GM18498 (cell line): ENCODE measurements around the gene LRRC66.
A peak's percentile ranks its signal among the peaks of the same experiment; 100 is the strongest.

ENCODE experiments used
- ATAC-seq: cut with Tn5 transposase; IDR thresholded peaks from one replicate; pipeline ENCODE4 v1.9.1; 2021; ENCODE audit warnings: mild to moderate bottlenecking, moderate library complexity; ENCODE audit not compliant: unreplicated experiment

Gene LRRC66, protein sequence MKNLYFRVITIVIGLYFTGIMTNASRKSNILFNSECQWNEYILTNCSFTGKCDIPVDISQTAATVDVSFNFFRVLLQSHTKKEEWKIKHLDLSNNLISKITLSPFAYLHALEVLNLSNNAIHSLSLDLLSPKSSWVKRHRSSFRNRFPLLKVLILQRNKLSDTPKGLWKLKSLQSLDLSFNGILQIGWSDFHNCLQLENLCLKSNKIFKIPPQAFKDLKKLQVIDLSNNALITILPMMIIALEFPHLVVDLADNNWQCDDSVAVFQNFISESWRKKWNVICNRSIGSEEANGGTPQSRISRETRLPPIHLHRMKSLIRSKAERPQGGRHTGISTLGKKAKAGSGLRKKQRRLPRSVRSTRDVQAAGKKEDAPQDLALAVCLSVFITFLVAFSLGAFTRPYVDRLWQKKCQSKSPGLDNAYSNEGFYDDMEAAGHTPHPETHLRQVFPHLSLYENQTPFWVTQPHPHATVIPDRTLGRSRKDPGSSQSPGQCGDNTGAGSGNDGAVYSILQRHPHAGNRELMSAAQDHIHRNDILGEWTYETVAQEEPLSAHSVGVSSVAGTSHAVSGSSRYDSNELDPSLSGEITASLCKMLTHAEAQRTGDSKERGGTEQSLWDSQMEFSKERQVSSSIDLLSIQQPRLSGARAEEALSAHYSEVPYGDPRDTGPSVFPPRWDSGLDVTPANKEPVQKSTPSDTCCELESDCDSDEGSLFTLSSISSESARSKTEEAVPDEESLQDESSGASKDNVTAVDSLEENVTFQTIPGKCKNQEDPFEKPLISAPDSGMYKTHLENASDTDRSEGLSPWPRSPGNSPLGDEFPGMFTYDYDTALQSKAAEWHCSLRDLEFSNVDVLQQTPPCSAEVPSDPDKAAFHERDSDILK

DNA sequence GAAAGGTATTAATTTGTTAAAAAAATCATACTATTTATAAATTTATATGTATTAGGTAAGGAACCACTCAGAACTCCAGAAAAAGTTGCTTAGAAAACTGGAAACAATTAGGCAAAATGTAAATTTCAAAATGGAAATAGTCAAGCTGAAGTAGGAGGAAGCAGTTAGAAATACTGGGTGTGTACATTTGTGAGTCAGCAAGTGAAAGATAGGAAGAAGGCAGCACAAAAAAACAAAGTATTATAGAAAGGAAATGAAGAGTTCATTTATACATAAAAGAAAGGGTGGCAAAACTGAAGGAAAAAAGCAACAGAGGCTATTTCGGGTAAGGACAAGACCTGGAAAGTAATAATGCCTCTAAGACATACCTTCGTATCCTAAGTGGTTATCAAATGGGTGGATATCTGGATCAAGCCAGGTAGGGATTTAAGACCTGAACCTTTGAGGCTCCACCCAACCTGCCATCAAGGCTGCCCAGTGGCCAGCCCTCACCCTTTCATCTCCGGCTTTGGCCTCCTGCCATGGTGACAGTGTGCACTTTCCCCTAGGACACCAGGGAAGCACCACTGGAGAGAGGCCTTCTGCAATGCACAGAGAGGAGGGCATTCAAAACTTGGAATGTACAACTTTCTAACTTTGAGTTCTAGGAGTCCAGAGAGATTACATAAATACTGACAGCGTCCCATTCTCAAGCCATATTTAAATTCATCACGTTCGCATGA lies at the start of gene LRRC66:
Gene LRRC66, minus strand, starts transcription at position 428 of the 722 bp plus-strand sequence. CDS start 2,750 bp downstream, outside the sequence.
- ATAC-seq, result no peak

DNA sequence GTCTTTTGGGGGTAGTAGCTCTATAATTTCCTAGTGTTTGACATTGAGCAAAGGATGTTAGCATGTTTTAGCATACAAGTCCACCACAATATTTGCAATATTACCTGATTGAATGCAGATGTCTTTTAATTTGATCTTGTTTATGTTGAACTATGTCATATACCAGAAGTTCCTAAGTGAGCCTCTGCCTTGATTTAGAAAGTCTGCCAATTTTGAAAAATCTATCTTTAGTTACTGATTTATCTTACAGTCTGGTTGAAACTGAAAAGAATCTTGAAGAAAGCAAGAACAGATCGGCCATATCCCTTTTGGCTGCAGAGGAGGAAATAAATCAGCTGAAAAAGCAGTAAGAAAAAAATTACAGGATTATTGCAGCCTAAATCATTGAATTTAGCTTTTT lies 49.4 kb upstream of the LRRC66 start:
- ATAC-seq, result no peak

DNA sequence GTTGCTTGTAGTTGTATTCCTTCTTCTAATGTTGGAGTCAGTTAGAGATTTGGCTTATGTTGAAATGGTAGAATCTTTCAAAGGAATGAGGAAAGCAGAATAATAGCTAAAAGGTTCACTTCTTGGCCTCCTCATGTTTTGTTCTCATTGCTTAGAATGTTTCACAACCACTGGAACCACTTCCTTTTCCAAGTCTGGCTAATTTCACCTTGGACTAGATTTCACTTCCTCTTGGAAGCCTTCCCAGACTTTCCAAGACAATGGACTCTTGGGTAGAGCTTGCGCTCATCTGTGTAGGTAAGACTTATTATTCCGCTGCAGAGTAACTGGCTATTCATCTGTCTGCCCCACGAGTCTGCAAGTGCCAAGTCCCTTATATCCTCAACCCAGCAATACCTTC lies 39.2 kb upstream of the LRRC66 start:
- no peak for ATAC-seq

DNA sequence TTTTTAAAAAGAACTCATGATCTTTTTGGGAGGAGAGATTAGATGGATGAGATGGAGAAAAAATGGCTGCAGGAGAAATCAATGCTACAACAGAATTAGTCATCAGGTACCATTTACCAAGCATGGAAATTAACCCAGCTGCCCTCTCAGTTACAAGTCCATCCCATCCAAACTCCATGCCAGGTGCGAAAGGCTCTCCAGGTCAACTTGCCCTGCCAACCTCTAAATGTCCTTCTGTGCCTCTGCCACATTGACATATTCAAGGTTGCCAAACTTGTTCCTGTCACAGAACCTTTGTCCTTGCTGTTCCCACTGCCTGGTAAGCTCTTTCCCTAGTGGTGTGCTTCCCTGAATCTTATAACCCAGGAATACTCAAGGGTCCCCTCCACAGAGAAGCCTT lies 38.1 kb upstream of the LRRC66 start:
- ATAC-seq, result no peak

DNA sequence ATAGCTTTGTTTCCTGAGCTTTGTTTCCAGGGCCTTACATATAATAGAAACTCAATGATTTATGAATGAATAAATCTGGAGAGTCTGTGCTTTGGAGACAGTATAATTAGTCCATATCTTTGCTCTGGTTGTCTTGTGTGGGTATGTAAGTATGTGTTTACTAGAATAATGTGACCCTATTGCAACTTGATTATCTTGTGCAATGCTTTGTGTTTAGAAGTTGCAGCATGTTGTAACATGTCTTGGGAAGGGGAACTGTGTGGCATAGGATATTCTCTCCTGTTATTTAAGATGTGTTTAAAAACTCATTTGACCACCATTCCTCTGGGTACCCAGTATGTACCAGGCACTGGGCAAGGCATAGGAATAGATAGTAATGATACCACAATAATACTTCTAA lies 37.0 kb upstream of the LRRC66 start:
- no peak for ATAC-seq

DNA sequence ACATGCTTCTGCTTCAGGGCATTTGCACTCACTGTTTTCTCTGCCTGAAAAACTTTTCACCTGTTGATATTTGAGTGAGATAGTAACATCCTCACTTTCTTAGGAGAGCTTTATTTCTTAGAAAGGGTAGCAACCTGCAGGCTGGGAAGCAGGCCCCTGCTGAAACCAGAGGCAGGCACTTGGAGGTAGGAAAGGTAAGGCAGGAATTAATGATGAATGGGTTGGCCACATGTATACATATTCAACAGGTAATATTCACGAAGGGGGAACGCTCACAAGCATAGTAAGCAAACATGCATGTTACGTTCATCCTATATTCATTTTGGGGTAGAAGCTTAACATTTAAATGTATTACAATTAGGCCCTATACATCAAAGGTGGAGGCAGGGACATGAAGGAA lies 34.1 kb upstream of the LRRC66 start:
- ATAC-seq, result no peak

DNA sequence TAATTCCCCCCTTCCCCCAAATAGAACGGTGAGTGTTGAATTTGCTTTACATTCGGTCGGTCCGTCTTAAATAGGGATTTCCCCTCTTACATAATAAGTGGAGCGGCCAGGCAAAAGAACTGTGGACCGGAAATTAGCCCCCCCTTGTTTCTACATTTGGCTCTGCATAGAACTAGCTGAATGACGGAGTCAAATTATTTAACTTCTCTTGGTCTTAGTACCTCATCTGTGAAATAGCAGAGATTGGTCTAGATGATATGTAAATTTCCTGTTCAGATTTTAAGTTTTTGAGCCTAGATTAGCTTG lies 32.3 kb upstream of the LRRC66 start:
- ATAC-seq, result peak; percentile 58

DNA sequence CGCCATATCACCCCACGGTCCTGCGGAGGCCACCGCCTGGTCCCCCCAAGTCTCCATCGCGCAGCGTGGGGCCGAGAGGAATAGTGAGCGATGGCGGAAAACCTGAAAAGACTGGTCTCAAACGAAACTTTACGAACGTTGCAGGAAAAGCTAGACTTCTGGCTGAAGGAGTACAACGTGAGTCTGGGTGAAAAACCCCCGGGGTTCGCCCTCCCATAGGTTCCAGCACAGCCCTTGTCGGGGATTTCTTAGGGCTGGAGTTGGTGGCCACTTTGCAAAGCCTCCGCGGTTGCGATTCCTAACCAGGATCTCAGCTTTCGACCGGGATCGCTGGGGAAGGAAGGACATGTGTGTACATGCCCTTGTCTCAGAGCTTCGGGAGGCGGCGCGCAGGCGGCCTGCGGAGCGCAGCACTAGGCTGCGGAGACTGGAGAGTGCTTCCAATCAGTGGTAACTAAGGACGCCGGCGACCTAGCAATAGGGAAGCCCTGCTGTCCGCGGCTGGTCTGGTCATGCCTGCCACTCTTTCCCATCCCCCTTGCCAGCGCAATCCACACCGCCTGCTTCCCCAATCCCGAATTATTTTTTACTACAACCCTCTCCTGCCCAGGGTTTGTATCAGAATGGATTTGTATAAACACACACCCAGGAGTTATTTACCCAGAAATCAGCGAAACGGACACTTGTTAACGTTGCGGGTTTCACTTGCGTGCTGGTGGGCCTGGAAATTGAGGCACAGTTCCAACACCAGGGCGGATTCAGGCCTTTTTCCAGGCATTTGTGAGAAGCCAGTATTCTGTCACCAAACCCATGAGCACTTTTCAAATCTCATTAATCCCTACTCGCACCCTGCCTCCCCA lies 31.7 kb upstream of the LRRC66 start:
- ATAC-seq, result peak; percentile 76

DNA sequence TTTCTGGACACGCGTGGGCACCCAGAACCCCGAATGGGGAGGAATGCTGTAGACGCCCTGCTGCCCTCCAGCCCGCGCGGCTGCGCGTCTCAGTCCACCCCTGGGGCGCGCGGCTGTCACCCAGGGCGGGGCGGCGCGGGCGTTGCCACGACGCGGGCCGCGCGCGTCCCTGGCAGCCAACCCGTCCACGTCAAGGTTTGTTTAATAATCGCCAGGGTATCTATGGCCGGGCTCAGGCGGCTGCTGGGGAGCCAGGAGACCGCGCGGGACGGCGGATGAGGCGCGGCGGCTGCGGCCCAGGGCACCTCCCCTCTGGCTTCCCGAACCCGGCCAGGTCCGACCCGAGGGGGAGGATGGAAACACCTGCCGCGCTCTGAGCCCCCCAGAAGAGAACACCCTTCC lies 31.1 kb upstream of the LRRC66 start, which contains the start of gene SPATA18:
Gene SPATA18, plus strand, starts transcription at position 92 of the 402 bp plus-strand sequence. CDS start 401 bp downstream, outside the sequence.
- ATAC-seq, result peak; percentile 66

DNA sequence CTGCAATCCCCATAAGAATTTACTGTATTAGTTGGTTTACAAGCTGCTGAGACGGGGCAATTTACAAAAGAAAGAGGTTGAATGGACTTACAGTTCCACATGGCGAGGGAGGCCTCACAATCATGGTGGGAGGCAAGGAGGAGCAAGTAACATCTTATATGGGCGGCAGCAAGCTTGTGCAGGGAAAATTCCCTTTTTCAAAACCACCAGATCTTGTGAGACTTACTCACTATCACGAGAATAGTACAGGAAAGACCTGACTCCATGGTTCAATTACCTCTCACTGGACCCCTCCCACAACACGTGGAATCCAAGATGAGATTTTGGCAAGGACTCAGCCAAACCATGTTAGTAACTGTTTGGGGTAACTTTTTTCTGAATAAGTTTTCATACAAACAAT lies 29.1 kb upstream of the LRRC66 start:
- no peak for ATAC-seq

DNA sequence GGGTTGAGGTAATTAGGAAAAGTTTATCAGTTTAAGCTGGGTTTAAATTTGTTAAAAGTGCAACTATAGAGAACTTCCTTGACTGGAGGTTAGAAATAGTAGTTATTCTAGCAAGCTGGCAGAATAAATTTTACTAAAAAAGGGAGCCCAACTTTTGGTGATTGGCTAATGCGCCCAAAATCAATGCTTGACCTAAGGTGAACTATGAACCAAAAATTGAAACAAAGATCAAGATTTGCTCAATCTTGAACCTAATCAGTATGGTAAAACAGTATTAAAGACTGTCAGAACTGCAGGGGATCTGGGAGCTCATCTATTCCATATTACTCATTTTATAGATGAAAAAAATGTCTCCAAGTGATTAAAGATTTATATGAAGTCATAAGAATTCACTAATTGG lies 24.9 kb upstream of the LRRC66 start:
- no peak for ATAC-seq

DNA sequence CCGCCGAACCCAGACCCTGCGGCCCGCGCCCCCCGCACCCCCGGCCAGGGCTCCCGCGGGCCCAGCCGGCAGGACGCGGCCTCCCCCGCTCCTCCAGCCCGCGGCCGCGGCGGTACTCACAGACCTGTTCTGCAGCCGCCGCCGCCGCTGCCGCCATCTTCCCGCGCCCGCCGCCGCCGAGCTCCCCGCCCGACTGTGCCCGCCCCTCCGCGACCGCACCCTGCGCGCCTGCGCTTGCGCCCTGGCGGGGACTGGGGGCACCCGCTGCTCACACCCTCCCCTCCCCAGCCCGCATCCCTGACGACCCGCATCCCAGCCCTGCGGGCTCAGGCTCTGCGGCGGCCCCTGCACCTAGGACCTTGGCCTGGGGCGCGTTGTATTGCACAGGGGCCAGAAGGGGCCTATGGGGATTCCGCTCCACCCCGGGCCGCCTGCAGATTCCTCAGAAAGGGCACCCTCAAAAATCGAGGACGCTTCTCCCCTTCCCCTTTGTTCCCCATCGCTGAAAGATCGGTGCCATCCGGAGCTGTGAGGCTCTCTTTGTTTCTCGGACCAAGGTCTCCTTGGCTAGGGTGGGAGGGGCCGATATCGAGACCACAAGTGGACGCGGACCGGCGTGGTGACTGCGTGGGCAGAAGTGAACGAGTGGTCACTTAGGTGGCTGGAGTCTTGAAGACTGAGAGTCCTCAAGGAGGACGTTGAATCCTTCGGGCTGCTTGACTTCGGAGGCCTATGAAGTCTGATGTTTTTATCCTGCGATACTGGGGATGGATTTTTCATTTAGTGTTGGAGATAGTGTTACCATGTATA lies 18.1 kb upstream of the LRRC66 start, which contains the start of gene SGCB:
Gene SGCB, minus strand, starts transcription at position 197 of the 810 bp plus-strand sequence. Its CDS starts 40 bp downstream, at position 157.
- ATAC-seq, result peak; percentile 94

DNA sequence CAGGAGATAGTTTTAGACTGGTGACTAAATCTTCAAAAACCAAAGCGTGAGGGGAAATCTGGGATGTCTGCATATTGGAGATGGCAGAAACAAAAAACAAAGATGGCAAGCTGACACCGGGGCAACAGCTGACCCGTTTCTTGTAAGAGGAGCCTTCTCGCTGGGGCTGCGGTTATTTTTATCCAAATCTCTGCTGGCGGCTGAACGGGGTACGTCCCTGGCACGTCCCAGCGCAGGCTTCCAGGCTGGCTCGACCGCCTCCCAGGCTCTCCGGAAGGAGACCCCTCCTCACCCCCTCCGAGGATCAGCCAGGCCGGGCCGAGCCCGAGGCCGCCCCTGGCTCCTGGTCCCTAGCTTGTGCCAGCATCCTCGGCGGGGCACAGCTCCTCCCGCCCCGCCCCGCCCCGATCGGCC lies 17.5 kb upstream of the LRRC66 start:
- peak; percentile 72 for ATAC-seq

DNA sequence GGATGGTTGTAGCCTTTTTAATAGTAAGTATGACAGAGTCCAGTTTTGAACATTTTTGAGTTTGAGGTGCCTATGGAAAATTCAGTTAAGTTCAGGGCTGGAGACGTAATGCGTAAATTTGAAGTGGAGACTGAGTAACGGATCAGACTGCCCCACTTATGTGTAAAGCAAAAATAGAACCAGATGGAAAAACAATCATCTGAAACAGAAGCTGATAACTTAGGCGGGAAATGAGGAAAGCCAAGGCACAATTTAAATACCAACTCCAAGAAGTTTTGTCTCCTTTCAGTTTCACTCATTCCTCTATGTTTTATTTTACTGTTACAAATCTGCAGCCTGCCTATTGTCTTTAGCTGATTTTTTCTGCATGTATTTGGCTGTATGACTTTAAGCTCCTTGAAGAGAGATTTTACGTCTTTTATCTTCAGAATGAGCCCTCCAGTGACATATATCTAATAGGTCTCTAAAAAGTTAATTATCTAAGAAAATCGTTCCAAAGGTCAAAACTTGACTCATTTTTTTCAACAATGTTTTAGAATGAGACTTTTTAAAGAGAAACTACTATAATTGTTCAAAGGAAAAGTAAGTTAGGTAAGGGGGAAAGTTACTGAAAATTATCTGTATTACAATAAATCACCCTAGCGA lies 16.8 kb upstream of the LRRC66 start:
- no peak for ATAC-seq

DNA sequence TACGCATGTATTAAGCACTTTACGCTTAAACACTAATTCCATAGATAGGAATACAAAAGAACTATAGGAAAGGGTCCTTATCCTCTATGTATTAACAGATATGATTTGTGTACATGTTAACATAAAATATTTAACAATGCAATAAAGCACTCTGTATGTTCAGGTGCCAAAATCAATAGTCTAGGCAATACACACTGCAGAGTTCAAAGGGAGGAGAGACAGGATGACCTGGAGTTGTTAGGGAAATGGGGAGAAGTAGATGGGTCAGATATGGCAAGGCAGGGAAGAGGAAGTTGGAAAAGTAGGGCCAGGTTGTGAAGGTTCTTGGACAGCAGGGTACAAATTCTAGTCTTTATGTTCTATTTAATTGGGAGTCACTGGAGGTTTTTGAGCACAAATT lies 15.0 kb upstream of the LRRC66 start:
- ATAC-seq, result no peak

DNA sequence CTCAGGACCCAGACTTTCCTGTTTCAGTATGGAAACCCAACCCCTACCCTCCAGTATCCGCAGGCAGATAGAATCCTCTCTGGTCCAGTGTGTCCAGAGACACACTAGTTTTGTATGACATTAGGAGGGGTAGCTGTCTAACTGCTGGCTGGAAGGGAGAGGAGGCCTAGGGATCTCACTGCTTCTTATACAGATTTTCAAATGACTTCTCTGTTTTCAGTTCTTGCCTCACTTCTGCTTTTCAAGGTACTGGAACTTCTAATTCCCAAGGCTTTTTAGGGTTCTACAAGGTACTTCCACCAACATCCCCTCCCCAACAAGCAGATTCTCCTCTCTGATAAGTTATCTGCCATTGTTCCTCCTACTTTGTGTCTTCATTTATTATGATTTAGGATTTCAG lies 11.8 kb upstream of the LRRC66 start:
- no peak for ATAC-seq

DNA sequence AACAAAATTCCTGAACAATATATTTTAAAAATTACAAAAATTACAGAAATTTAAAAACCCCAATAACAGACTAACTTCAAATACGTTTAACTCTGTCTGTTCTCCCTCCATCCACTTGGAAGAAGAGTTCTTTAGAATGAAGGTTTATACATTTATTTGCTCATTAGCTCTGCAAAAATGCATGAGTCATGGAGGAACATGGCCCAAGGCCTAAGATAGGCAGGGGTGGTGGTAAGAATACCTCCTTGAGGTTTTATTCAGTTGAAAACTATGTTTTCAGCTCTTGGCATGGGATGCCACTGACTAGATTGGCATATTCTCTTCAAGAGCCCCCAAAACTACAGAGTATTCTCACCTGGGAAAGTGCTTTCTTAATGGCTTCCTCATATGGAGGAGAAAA lies 8.8 kb upstream of the LRRC66 start:
- no peak for ATAC-seq

DNA sequence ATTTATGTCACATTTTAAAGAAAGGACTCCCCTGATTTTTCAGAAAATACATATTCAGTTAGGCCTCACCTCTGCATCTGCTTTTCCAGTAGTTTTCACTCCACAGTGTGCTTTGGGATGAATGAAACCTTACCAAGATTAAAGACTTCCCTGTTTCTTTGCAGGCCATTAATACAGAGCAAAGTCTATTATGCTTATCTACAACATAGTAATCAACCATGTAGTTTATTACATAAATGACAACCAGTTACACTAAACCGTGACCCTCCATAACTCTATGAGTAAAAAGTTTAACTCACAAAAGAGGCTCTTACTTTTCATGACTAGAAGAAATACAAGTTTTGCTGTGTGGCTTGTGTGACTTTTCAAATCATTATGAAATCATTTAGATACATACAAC lies 2.3 kb downstream of the LRRC66 start:
- no peak for ATAC-seq

DNA sequence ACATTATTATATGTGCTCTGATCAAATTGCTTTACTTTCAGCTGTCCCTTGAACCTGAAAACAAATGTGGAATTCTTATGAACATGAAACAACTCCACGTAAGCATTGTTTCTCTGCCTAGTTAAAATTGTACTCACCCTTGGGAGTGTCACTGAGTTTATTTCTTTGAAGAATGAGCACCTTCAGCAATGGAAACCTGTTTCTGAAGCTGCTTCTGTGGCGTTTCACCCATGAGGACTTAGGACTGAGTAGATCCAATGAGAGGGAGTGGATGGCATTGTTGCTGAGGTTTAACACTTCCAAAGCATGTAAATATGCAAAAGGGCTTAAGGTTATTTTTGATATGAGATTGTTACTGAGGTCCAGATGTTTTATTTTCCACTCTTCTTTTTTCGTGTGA lies 3.2 kb downstream of the LRRC66 start:
- no peak for ATAC-seq
